ENCODE data around the gene LPO. TPM values are rescaled to one million over a fixed set of nuclear protein-coding genes. Genes with fewer than 3 reads are reported as not detected.

The LPO gene
- total RNA-seq, 2 experiments from 2014 or later, result not detected

GRCh38 chr17:58308985-58309917, 70.9 kb downstream of the LPO start:
- no peak overlapping the region for H3K4me3 Mint-ChIP-seq
- no peak for ATAC-seq
- POLR2A ChIA-PET, result interaction anchor here (0.5 to 1.5 kb wide), 2 partner anchors 27 to 38 kb away, joined by 3 to 4 read pairs; no protein-coding TSS in a partner anchor
- no peaks in the 10 kb centered on the region for H3K4me1 Mint-ChIP-seq (ENCODE audit: low read depth)
- H3K27ac Mint-ChIP-seq, result peak overlapping the region; percentile 33
- H3K9me3 Mint-ChIP-seq (ENCODE audit: insufficient read depth), result no peaks in the 10 kb centered on the region
- peak; percentile 9 for DNase-seq
- H3K36me3 Mint-ChIP-seq (ENCODE audit: low read depth), result peaks cover 8% of the 10 kb centered on the region
- no peaks in the 10 kb centered on the region for H3K27me3 Mint-ChIP-seq (ENCODE audit: low read depth)
- CTCF ChIA-PET, result interaction anchor here (1.1 to 3.0 kb wide), 3 partner anchors 8 to 108 kb away, joined by 3 to 17 read pairs (median 3); partner anchors contain the start of gene RNF43

GRCh38 chr17:58309918-58310259, 71.5 kb downstream of the LPO start:
- CTCF ChIA-PET, result interaction anchor here (3.0 kb wide), 1 partner anchor 7 kb away, joined by 17 read pairs; no protein-coding TSS in a partner anchor
- H3K27me3 Mint-ChIP-seq (ENCODE audit: low read depth), result no peaks in the 10 kb centered on the region
- no peak overlapping the region for H3K4me3 Mint-ChIP-seq
- no peaks in the 10 kb centered on the region for H3K9me3 Mint-ChIP-seq (ENCODE audit: insufficient read depth)
- peaks cover 8% of the 10 kb centered on the region for H3K36me3 Mint-ChIP-seq (ENCODE audit: low read depth)
- no peaks in the 10 kb centered on the region for H3K4me1 Mint-ChIP-seq (ENCODE audit: low read depth)
- peak; percentile 10 for DNase-seq
- H3K27ac Mint-ChIP-seq, result no peak overlapping the region
- no peak for ATAC-seq
- POLR2A ChIA-PET, result interaction anchor here (1.5 kb wide), 1 partner anchor 38 kb away, joined by 3 read pairs; no protein-coding TSS in a partner anchor

- H3K4me3 Mint-ChIP-seq, result no peak overlapping the region
- DNase-seq (peak; percentile 18), ATAC-seq (no peak)
- no peaks in the 10 kb centered on the region for H3K27me3 Mint-ChIP-seq (ENCODE audit: low read depth)
- H3K36me3 Mint-ChIP-seq (ENCODE audit: low read depth), result peaks cover 13% of the 10 kb centered on the region
- H3K27ac Mint-ChIP-seq, result no peak overlapping the region
- ChIA-PET POLR2A (interaction anchor here (0.8 to 9.5 kb wide), 3 partner anchors 10 to 37 kb away, joined by 3 to 122 read pairs (median 4); partner anchors contain the start of gene TSPOAP1), CTCF (no interaction called here)
- no peaks in the 10 kb centered on the region for H3K9me3 Mint-ChIP-seq (ENCODE audit: insufficient read depth)
- no peaks in the 10 kb centered on the region for H3K4me1 Mint-ChIP-seq (ENCODE audit: low read depth)
Observed at GRCh38 chr17:58310511-58311428, 72.4 kb downstream of the LPO start.

GRCh38 chr17:58311429-58311894, 73.1 kb downstream of the LPO start:
- Mint-ChIP-seq H3K36me3 (ENCODE audit: low read depth) (peaks cover 15% of the 10 kb centered on the region), H3K9me3 (ENCODE audit: insufficient read depth) (no peaks in the 10 kb centered on the region), H3K4me1 (ENCODE audit: low read depth) (no peaks in the 10 kb centered on the region), H3K27ac (no peak overlapping the region), H3K27me3 (ENCODE audit: low read depth) (no peaks in the 10 kb centered on the region), H3K4me3 (no peak overlapping the region)
- DNase-seq (peak; percentile 17), ATAC-seq (no peak)
- POLR2A ChIA-PET, result interaction anchor here (0.8 to 28.8 kb wide), 3 partner anchors 10 to 28 kb away, joined by 4 to 2649 read pairs (median 122); partner anchors contain the start of gene TSPOAP1
- CTCF ChIA-PET, result no interaction called here

- no peaks in the 10 kb centered on the region for H3K27me3 Mint-ChIP-seq (ENCODE audit: low read depth)
- H3K36me3 Mint-ChIP-seq (ENCODE audit: low read depth), result peaks cover 13% of the 10 kb centered on the region
- peak; percentile 15 for DNase-seq
- H3K4me1 Mint-ChIP-seq (ENCODE audit: low read depth), result peaks cover 4% of the 10 kb centered on the region
- CTCF ChIA-PET, result interaction anchor here (0.6 to 7.5 kb wide), 2 partner anchors 103 to 155 kb away, joined by 3 to 135 read pairs; partner anchors contain the start of gene RNF43
- no peak overlapping the region for H3K27ac Mint-ChIP-seq
- no peaks in the 10 kb centered on the region for H3K9me3 Mint-ChIP-seq (ENCODE audit: insufficient read depth)
- POLR2A ChIA-PET, result interaction anchor here (1.0 to 28.8 kb wide), 3 partner anchors 10 to 27 kb away, joined by 3 to 2649 read pairs (median 122); partner anchors contain the start of gene TSPOAP1
- ATAC-seq, result no peak
- no peak overlapping the region for H3K4me3 Mint-ChIP-seq
Observed at GRCh38 chr17:58312021-58312630, 73.7 kb downstream of the LPO start.

- DNase-seq, result no peak
- ChIA-PET POLR2A (interaction anchor here (1.0 to 28.8 kb wide), 3 partner anchors 10 to 26 kb away, joined by 3 to 2649 read pairs (median 122); partner anchors contain the start of gene TSPOAP1), CTCF (interaction anchor here (0.6 to 7.5 kb wide), 4 partner anchors 29 to 155 kb away, joined by 3 to 235 read pairs (median 69); partner anchors contain the start of gene RNF43)
- no peak for ATAC-seq
- Mint-ChIP-seq H3K4me3 (no peak overlapping the region), H3K27me3 (ENCODE audit: low read depth) (no peaks in the 10 kb centered on the region), H3K4me1 (ENCODE audit: low read depth) (peaks cover 11% of the 10 kb centered on the region), H3K27ac (no peak overlapping the region), H3K36me3 (ENCODE audit: low read depth) (peaks cover 13% of the 10 kb centered on the region), H3K9me3 (ENCODE audit: insufficient read depth) (no peaks in the 10 kb centered on the region)
Observed at GRCh38 chr17:58312829-58313228, 74.4 kb downstream of the LPO start.

GRCh38 chr17:58313815-58314705, 75.7 kb downstream of the LPO start:
- Mint-ChIP-seq H3K27me3 (ENCODE audit: low read depth) (no peaks in the 10 kb centered on the region), H3K4me1 (ENCODE audit: low read depth) (peaks cover 19% of the 10 kb centered on the region), H3K36me3 (ENCODE audit: low read depth) (peaks cover 13% of the 10 kb centered on the region), H3K4me3 (no peak overlapping the region), H3K27ac (no peak overlapping the region), H3K9me3 (ENCODE audit: insufficient read depth) (no peaks in the 10 kb centered on the region)
- no peak for ATAC-seq
- POLR2A ChIA-PET, result interaction anchor here (9.5 to 28.8 kb wide), 2 partner anchors 13 to 25 kb away, joined by 122 to 2649 read pairs; partner anchors contain the start of gene TSPOAP1
- DNase-seq, result peak; percentile 16
- CTCF ChIA-PET, result interaction anchor here (0.7 to 7.5 kb wide), 9 partner anchors 10 to 174 kb away, joined by 3 to 235 read pairs (median 4); partner anchors contain the start of genes HSF5 and RNF43

- H3K27me3 Mint-ChIP-seq (ENCODE audit: low read depth), result no peaks in the 10 kb centered on the region
- no peak for ATAC-seq
- H3K36me3 Mint-ChIP-seq (ENCODE audit: low read depth), result peaks cover 13% of the 10 kb centered on the region
- peaks cover 19% of the 10 kb centered on the region for H3K4me1 Mint-ChIP-seq (ENCODE audit: low read depth)
- no peak overlapping the region for H3K27ac Mint-ChIP-seq
- ChIA-PET CTCF (interaction anchor here (0.7 to 7.5 kb wide), 8 partner anchors 10 to 173 kb away, joined by 3 to 235 read pairs (median 6); partner anchors contain the start of genes HSF5 and RNF43), POLR2A (interaction anchor here (9.5 to 28.8 kb wide), 2 partner anchors 12 to 25 kb away, joined by 122 to 2649 read pairs; partner anchors contain the start of gene TSPOAP1)
- no peaks in the 10 kb centered on the region for H3K9me3 Mint-ChIP-seq (ENCODE audit: insufficient read depth)
- no peak overlapping the region for H3K4me3 Mint-ChIP-seq
- DNase-seq, result no peak
Observed at GRCh38 chr17:58314706-58315015, 76.3 kb downstream of the LPO start.

- Mint-ChIP-seq H3K27me3 (ENCODE audit: low read depth) (no peaks in the 10 kb centered on the region), H3K4me1 (ENCODE audit: low read depth) (peaks cover 19% of the 10 kb centered on the region), H3K36me3 (ENCODE audit: low read depth) (peaks cover 13% of the 10 kb centered on the region), H3K9me3 (ENCODE audit: insufficient read depth) (no peaks in the 10 kb centered on the region), H3K27ac (no peak overlapping the region), H3K4me3 (no peak overlapping the region)
- ChIA-PET CTCF (interaction anchor here (0.7 to 7.5 kb wide), 12 partner anchors 11 to 173 kb away, joined by 3 to 235 read pairs (median 22); partner anchors contain the start of genes HSF5, RNF43, SUPT4H1 and TSPOAP1), POLR2A (interaction anchor here (1.1 to 28.8 kb wide), 4 partner anchors 11 to 38 kb away, joined by 3 to 2649 read pairs (median 188); partner anchors contain the start of genes SUPT4H1 and TSPOAP1)
- no peak for ATAC-seq
- DNase-seq, result peak; percentile 20
Observed at GRCh38 chr17:58315281-58315711, 76.9 kb downstream of the LPO start.
